Measurements from ENCODE around the gene SPPL3. TPM values are rescaled to one million over a fixed set of nuclear protein-coding genes. Genes with fewer than 3 reads are reported as not detected.
"Not testable (repeated sequence)": the region's sequence is repeated elsewhere in the genome, so short reads cannot be mapped to it uniquely, and the experiment has no call there.

The SPPL3 gene
- total RNA-seq, 2 experiments from 2014 or later, result 24.7 to 27.6 TPM

DNA sequence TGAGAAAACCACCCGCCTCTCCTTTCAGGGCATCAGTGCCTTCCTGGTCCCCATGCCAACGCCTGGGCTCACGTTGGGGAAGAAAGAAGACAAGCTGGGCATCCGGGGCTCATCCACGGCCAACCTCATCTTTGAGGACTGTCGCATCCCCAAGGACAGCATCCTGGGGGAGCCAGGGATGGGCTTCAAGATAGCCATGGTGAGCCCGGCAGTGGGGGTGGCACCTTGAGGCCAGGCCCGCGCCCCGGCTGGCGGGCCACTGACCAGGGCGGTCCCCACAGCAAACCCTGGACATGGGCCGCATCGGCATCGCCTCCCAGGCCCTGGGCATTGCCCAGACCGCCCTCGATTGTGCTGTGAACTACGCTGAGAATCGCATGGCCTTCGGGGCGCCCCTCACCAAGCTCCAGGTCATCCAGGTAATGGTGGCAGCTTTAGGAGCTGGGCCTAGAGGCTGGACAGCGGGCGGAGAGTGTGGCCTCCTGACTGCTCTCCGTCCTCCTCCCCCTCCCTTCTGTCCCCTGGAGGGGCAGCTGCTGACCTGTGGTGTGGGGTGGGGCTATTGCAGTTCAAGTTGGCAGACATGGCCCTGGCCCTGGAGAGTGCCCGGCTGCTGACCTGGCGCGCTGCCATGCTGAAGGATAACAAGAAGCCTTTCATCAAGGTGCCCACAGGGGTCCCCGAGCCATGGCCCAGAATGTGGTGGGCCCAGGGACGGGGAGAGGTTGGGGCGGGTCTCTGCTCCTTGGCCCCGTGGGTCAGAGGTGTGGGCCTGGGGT is 165.7 kb downstream of the SPPL3 start:
- Mint-ChIP-seq H3K27me3 (no peaks in the 10 kb centered on the region), H3K4me1 (no peaks in the 10 kb centered on the region), H3K36me3 (no peaks in the 10 kb centered on the region), H3K9me3 (no peaks in the 10 kb centered on the region), H3K4me3 (no peak overlapping the region), H3K27ac (no peak overlapping the region)
- no peak for DNase-seq

DNA sequence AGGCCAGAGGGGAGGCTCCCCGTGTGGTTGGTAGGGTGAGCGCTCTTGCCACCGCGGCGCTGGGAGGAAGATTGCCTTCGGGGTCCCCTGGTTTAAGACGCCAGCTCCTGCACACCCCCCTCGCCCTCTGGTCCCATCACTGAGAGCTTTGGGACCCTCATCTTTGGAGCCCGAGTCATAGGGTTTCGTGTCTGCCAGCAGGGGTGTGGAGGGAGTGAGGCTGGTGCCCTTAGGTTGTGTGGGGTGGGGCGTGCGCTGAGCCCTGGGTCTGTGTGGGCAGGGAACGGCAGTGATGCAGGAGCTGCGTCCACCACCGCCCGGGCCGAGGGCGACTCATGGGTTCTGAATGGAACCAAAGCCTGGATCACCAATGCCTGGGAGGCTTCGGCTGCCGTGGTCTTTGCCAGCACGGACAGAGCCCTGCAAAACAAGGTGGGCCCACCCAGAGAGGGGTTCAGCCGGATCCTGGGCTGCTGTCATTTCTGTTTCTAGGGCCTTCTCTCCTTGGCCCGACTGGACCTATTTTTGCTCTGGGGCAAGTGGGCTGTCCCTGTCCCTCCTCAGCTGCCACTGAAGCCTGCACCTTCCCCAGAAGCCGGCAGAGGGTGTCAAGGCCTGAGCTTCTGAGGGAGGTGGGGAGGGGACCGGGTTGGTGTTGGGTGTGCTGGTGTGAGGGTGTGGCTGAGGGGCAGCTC is 166.5 kb downstream of the SPPL3 start:
- Mint-ChIP-seq H3K9me3 (no peaks in the 10 kb centered on the region), H3K27me3 (no peaks in the 10 kb centered on the region), H3K4me3 (no peak overlapping the region), H3K27ac (no peak overlapping the region), H3K36me3 (no peaks in the 10 kb centered on the region), H3K4me1 (no peaks in the 10 kb centered on the region)
- no peak for DNase-seq

DNA sequence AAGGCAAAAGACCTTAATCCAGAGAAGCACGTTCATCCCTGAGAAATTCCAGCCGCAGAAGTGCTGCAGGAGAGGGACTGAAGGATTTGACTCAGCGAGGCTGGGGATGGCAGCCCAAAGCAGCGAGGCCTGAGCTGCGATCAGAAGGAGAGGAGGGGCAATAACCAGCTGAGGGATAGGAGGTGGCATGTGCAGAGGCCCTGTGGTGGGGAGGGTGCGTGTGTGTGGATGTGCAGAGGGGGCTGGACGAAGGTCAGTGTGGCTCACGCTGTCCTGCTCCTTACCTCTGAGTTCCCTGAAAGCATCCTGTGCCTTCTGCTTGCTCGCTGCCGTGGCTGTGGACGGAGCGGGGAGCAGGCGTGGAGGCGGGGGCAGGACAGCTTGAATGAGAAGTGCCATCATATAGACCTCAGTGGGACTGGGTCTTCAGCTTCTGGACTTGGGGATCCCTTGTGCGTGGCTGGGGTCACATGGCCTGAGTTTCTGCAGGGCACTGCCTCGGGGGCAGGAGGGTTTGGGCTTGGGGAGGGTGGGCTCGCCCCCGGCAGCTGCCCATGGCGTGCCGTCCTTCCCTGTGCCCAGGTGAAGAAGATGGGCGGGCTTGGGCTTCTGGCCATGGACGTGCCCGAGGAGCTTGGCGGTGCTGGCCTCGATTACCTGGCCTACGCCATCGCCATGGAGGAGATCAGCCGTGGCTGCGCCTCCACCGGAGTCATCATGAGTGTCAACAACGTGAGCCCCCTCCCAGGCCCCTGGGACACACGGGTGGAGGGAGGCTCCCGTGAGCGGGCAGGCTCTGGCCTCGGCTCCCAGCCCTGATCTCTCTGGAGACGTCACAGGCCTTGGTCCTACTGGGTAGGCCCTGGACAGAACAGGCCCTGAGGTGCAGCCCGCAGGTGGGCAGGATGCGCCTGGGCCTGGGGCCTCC is 167.5 kb downstream of the SPPL3 start:
- Mint-ChIP-seq H3K27me3 (no peaks in the 10 kb centered on the region), H3K36me3 (peaks cover 2% of the 10 kb centered on the region), H3K9me3 (no peaks in the 10 kb centered on the region), H3K4me3 (no peak overlapping the region), H3K27ac (no peak overlapping the region), H3K4me1 (no peaks in the 10 kb centered on the region)
- DNase-seq, result no peak

DNA sequence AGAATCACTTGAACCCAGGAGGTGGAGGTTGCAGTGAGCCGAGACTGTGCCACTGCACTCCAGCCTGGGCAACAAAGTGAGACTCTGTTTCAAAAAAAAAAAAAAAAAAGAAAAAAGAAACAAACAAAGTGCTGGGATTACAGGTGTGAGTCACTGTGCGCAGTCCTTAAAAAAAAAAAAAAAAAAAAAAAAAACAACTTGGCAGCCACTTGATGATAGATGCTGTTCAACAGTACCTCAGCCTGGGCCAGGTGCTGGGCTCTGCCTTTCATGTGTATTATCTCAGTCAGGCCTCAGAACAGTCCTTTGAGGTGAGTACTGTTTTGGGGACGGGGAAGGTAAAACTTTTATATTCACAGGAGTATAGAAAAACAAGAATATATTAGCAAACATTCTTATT is 169.0 kb downstream of the SPPL3 start:
- Mint-ChIP-seq H3K4me3 (no peak overlapping the region), H3K27ac (no peak overlapping the region), H3K9me3 (no peaks in the 10 kb centered on the region), H3K27me3 (no peaks in the 10 kb centered on the region), H3K36me3 (peaks cover 7% of the 10 kb centered on the region), H3K4me1 (no peaks in the 10 kb centered on the region)
- no peak for DNase-seq

DNA sequence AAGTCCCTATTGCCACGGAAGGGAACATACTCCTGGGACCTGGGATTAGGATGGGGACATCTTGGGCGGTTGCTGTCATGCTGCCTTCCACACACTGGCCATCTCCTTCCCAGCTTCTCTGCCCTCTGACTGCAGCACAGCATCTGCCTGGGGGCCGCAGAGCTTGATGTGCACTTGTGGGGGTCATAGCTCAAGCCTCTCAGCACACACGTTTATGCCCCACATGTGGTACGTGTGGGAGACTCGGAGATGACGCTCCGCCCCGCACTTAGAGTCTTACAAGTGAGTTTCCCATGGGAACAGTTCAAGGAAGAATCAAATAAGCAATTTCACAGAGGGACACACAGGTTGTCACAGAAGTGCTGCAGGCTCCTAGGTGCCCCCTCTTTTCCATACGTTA is 169.9 kb downstream of the SPPL3 start:
- H3K9me3 Mint-ChIP-seq, result no peaks in the 10 kb centered on the region
- no peak for DNase-seq
- H3K27ac Mint-ChIP-seq, result no peak overlapping the region
- H3K4me1 Mint-ChIP-seq, result no peaks in the 10 kb centered on the region
- no peaks in the 10 kb centered on the region for H3K27me3 Mint-ChIP-seq
- peaks cover 13% of the 10 kb centered on the region for H3K36me3 Mint-ChIP-seq
- no peak overlapping the region for H3K4me3 Mint-ChIP-seq

DNA sequence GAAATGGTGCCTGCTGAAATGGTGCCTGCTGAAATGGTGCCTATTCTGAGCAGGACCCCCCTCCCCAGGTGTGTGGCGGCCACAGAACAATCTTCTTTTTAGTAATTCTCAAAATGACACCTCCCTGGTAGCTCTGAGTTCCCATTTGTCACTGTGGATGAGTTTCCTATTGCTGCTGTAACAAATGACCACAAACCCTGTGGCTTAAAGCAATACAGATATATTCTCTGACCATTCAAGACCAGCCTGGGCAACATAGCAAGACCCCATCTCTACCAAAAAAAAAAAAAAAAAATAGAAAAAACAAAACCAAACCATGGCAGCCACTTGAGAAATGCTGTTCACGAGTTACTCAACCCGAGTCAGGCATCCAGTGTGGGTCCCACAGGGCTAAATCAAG is 170.6 kb downstream of the SPPL3 start:
- no peaks in the 10 kb centered on the region for H3K4me1 Mint-ChIP-seq

DNA sequence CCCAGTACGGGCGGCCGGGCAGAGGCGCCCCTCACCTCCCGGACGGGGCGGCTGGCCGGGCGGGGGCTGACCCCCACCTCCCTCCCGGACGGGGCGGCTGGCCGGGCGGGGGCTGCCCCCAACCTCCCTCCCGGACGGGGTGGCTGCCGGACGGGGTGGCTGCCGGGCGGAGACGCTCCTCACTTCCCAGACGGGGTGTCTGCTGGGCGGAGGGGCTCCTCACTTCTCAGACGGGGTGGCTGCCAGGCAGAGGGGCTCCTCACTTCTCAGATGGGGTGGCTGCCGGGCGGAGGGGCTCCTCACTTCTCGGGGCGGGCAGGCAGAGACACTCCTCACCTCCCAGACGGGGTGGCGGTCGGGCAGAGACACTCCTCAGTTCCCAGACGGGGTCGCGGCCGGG is 172.0 kb downstream of the SPPL3 start:
- not testable (repeated sequence) for H3K4me3 Mint-ChIP-seq, H3K27ac Mint-ChIP-seq, H3K27me3 Mint-ChIP-seq, H3K4me1 Mint-ChIP-seq, H3K9me3 Mint-ChIP-seq, DNase-seq
- peaks cover 16% of the 10 kb centered on the region for H3K36me3 Mint-ChIP-seq

More for the DNA sequence above, 170.6 kb downstream of the SPPL3 start:
- no peak overlapping the region for H3K27ac Mint-ChIP-seq
- no peak overlapping the region for H3K4me3 Mint-ChIP-seq
- no peaks in the 10 kb centered on the region for H3K27me3 Mint-ChIP-seq
- no peaks in the 10 kb centered on the region for H3K9me3 Mint-ChIP-seq
- peaks cover 13% of the 10 kb centered on the region for H3K36me3 Mint-ChIP-seq
- no peak for DNase-seq

DNA sequence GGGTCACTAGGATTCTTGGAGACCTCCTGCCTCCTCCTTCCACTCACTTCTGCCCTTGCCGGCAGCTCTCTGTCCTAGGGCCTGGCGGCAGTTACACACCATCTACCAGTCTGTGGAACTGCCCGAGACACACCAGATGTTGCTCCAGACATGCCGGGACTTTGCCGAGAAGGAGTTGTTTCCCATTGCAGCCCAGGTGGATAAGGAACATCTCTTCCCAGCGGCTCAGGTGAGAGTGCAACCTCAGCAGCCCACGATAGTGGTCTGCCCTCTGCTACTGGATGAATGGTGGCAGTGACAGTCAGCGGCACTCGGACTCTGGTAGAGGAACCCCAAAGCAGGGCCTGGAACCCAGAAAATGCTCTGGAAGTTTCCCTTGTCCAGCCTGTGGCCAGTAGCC is 177.2 kb downstream of the SPPL3 start:
- no peak for DNase-seq
- H3K4me3 Mint-ChIP-seq, result no peak overlapping the region
- H3K36me3 Mint-ChIP-seq, result peaks cover 21% of the 10 kb centered on the region
- H3K4me1 Mint-ChIP-seq, result peaks cover 24% of the 10 kb centered on the region
- H3K27ac Mint-ChIP-seq, result no peak overlapping the region
- no peaks in the 10 kb centered on the region for H3K9me3 Mint-ChIP-seq
- no peaks in the 10 kb centered on the region for H3K27me3 Mint-ChIP-seq

DNA sequence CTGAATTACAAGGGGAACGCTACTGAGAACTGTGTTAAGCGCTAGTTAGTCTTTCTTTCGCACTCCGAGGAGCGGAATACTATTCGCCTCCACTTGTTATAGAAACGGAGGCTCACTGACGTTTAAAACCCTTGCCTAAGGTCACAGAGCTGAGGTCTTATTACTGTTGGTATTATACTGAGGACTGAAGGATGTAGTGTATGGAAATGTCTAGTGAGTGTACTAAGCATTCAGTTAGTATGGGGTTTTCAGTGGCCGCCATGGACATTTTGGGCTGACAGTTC is 177.7 kb downstream of the SPPL3 start:
- Mint-ChIP-seq H3K4me1 (peaks cover 24% of the 10 kb centered on the region), H3K9me3 (no peaks in the 10 kb centered on the region), H3K36me3 (peaks cover 18% of the 10 kb centered on the region), H3K27me3 (no peaks in the 10 kb centered on the region), H3K27ac (peak overlapping the region; percentile 77), H3K4me3 (peak overlapping the region; percentile 89)
- DNase-seq, result no peak

DNA sequence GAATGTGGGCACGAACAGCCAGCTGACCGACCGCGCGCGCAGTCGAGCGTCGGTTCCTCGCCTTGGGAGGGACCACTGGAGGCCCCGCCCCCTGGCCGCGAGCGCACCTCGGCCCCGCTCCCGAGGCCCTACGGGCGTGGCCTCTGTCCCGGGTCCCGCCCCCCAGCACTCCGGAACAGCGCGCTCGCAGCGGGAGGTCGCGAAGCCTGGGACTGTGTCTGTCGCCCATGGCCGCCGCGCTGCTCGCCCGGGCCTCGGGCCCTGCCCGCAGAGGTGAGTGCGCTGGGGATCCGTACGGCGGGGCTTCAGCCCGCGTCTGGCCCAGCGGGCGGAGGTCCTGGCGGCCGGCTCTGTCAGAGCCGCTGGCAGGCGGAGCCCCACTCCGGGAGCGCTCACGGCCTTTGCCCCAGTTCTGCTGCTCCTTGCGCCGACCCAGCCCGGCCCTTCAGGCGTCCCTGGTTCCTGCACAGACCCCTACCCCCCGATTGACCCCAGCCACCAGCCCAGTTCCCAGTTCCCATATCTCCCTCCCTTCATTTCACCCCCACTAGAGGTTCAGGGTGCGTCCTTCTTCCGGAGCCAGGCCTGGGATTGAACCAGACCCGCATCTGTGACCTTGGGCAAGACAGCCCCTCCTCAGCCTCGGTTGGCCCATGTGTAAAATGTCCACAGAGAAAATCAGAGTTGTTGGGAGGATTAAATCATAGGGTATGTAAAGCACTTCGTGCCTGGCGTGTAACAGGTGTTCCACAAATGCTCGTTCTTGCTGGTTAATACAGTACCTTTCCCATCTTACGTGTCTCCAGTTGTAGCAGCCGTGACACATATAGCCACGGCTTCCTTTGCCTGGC is 178.3 kb downstream of the SPPL3 start, which contains the start of gene ACADS:
Gene ACADS (plus strand): TSS at position 168 of the 851 bp plus-strand sequence. CDS start 60 bp downstream, at position 228.
- Mint-ChIP-seq H3K4me1 (peaks cover 24% of the 10 kb centered on the region), H3K4me3 (peak within 1 kb of the TSS; percentile 89), H3K27me3 (no peaks in the 10 kb centered on the region), H3K27ac (peak within 1 kb of the TSS; percentile 77), H3K36me3 (peaks cover 22% of the 10 kb centered on the region), H3K9me3 (no peaks in the 10 kb centered on the region)
- DNase-seq, result peak; percentile 94

DNA sequence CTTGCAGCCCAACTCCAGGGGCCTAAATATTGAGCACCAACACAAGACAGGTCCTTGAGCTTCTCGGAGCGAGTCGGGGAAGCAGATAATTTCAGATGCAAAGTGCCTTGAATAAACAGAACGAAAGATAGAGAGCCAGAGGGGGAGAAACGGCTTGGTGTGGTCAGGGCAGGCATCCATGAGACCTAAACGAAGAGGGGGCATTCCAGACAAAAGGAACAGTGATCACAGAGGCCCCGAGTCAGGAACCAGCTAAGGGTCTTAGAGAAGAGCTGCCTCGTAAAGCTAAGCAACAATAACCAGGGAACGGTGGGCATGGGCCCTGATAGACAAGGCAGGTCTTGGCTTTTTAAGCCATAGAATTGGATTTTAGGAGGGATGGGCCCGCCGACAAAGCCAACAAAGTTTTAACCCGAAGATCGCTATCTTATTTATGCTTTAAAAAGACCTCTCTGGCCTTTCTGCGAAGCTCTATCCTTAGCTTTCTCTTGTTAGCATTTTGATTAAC is 179.0 kb downstream of the SPPL3 start:
- Mint-ChIP-seq H3K4me3 (peak overlapping the region; percentile 89), H3K9me3 (no peaks in the 10 kb centered on the region), H3K27ac (no peak overlapping the region), H3K36me3 (peaks cover 21% of the 10 kb centered on the region), H3K27me3 (no peaks in the 10 kb centered on the region), H3K4me1 (peaks cover 24% of the 10 kb centered on the region)
- DNase-seq, result no peak

DNA sequence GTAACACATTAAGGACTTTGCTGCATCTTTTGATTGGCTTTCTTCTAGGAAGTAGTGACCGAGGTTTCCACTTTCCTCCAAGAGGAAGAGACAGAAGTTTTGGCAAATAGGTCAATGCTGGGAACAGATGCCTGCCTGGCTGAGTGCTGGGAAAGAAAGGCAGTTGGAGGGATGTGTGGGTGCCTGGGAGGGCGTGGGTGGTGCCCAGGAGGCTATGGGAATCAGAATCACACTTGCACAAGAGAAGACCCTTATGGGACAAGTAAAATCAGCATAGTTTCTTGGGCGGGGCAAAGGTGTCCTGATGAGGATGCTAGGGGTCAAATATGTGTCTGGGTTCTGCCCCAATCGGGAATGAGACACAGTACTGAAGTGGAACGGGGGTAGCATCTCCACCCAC is 179.4 kb downstream of the SPPL3 start:
- Mint-ChIP-seq H3K27ac (no peak overlapping the region), H3K36me3 (peaks cover 18% of the 10 kb centered on the region), H3K27me3 (no peaks in the 10 kb centered on the region), H3K9me3 (no peaks in the 10 kb centered on the region), H3K4me1 (peaks cover 24% of the 10 kb centered on the region), H3K4me3 (peak overlapping the region; percentile 89)
- DNase-seq, result no peak

DNA sequence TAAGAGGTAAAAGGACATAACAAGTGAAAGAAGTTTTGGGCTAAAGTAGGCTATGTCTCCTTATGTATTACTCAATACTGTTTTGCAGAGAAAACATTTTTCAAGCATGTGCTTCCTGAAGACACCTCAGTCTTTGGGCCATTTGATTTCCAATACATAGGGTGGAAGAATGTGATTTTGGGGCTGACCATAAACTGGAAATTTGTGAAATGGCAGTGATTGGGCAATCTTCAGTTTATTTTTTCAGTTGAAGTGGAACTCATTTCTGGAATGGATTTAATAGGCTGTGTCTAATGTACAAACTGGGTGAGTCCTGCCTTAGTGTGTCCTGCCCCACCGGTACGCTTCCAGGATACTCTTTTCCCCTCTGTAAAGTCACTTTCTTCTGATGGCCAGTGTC is 181.4 kb downstream of the SPPL3 start:
- H3K4me1 Mint-ChIP-seq, result peaks cover 28% of the 10 kb centered on the region

DNA sequence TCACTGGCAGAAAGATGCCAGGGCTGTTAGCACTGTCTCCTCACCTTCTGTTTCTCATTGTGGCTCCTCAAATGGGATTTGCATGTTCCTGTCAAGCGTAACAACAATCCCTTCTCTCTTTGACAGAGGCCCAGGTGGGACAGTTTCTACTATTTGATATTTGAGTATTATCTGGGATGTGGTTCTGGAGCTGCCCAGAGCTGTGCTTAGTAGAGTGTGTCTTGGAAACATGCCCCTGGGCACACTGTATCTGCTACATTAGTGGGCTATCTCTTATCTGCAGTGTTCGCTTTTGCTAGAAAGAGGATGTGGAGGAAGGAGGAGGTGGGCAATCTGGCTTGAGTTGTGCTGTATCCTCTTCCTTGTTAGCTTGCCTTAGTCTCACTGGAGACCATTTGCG is 182.3 kb downstream of the SPPL3 start:
- Mint-ChIP-seq H3K4me1 (peaks cover 26% of the 10 kb centered on the region), H3K27ac (no peak overlapping the region), H3K36me3 (peaks cover 18% of the 10 kb centered on the region), H3K9me3 (no peaks in the 10 kb centered on the region), H3K27me3 (no peaks in the 10 kb centered on the region), H3K4me3 (no peak overlapping the region)
- DNase-seq, result no peak

More for the DNA sequence above, 181.4 kb downstream of the SPPL3 start:
- no peak for DNase-seq
- Mint-ChIP-seq H3K36me3 (peaks cover 15% of the 10 kb centered on the region), H3K27ac (no peak overlapping the region), H3K4me3 (no peak overlapping the region), H3K9me3 (no peaks in the 10 kb centered on the region), H3K27me3 (no peaks in the 10 kb centered on the region)
